HG02588 (cell line): ENCODE data around the gene GRM1.

Experiments used
- ATAC-seq: cut with Tn5 transposase; IDR thresholded peaks from one replicate; pipeline ENCODE4 v1.9.1; 2021; ENCODE audit warnings: mild to moderate bottlenecking, moderate library complexity; ENCODE audit not compliant: unreplicated experiment

Gene GRM1

DNA sequence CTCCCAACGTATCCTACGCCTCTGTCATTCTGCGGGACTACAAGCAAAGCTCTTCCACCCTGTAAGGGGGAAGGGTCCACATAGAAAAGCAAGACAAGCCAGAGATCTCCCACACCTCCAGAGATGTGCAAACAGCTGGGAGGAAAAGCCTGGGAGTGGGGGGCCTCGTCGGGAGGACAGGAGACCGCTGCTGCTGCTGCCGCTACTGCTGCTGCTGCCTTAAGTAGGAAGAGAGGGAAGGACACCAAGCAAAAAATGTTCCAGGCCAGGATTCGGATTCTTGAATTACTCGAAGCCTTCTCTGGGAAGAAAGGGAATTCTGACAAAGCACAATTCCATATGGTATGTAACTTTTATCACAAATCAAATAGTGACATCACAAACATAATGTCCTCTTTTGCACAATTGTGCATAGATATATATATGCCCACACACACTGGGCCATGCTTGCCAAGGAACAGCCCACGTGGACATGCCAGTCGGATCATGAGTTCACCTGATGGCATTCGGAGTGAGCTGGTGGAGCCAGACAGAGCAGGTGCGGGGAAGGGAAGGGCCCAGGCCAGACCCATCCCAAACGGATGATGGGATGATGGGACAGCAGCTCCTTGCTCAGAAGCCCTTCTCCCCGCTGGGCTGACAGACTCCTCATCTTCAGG, 406.0 kb downstream of the GRM1 start:
- no peak for ATAC-seq

DNA sequence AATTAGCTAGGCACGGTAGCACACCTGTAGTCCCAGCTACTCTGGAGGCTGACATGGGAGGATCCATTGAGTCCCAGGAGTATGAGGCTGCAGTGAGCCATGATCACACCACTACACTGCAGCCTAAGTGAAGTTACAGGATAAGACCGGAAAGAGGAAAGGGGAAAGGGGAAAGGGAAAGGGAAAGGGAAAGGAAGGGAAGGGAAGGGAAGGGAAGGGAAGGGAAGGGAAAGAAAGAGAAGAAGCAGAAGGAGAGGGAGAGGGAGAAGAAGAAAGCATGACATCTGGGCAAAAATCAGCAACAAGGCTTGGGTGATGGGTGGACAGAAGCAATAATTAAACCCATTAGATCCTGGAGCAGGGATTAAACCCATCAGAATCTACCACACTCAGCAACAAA, 413.0 kb downstream of the GRM1 start:
- ATAC-seq = no peak

DNA sequence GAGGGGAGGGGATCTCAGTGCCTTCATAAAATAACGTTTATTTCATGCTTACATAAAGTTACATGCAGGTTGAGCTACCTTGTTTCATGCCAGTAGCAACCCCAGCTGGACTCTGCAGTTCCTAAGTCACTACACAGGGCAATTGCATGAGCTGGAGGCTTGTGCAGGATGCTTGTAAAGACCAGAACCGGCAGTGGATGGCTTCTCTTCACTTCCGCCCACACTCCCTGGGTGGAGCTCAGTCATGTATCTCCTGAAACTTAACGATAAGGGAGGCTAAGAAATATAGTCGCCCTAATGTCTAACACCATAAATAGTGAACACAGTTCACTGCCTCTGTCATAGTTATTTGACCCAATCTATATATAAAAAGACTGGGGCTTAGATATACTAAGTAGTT, 415.3 kb downstream of the GRM1 start:
- no peak for ATAC-seq

DNA sequence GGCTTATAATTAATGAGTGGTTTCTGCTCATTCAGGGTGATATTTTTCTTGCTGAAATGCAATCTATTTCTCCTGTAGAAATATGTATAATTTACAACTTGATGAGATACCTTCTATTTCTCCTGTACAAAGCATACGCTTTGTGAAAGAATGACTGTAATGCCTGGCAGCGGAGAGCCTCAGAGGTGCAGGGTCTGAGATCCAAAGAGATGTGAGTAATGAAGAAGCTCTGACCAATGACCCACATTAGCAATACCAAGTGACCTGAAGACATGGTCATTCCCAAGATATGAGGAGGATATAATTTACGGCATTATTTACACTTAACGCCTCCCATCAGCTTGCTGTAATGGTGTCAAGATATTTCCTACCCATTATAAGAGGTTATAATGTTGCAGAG, 416.4 kb downstream of the GRM1 start:
- no peak for ATAC-seq

DNA sequence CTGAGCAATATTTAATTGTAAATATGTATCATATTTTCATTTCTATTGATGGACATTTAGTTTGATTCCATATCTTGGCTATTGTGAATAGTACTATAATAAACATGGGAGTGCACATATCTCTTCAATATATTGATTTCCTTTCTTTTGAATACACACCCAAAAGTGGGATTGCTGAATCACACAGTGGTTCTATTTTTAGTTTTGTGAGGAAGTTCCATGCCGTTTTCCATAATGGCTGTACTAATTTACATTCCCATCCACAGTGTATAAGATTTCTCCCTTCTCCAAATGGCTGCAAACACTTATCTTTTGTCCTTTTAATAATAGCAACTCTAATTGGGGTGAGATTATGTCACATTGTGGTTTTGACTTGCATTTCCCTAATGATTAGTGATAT, 428.0 kb downstream of the GRM1 start:
- ATAC-seq = no peak

DNA sequence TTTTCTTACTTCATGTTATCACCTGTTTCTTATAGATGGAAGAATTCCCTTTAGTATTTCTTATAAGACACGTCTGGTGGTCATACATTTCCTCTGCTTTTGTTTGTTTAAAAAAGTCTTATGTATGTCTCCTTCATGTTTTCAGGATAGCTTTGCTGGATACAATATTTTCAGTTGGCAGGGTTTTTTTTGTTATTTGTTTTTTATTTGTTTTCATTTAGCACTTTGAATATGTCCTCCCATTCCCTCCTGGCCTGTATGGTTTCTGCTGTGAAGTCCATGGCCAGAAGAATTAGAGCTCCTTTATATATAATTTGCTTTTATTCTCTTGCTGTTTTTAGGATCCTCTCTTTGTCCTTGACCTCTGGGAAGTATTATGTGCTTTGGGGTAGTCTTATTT, 432.1 kb downstream of the GRM1 start:
- ATAC-seq = no peak

DNA sequence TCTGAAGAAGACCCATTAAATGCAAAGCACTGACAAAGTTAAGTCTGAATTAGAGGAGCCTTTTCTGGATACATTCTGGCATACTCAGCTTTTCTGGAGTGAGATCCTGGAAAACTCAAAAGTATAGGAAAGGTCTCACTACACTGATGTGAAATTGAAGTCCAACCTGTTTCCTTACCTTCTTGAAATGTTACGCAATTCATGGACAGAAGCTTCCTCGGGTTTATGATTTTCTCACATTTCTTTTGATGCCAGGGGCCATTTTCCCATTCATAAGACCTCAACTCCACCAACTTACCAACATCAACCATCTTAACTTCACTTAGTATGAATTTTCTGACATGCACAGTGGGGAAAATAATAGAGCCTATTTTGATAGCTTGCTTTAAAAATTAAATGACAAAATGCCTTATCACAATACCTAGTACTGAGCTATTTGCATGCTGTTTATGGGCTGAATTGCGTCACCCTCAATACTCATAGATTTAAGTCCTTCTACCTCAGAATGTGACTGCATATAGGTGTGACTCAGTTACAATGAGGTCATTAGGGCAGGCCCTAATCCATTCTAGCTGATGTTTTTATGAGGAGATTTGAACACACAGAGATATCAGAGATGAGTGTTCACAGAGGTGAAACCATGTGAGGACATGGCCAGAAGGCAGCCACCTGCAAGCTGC, 441.4 kb downstream of the GRM1 start:
- no peak for ATAC-seq

DNA sequence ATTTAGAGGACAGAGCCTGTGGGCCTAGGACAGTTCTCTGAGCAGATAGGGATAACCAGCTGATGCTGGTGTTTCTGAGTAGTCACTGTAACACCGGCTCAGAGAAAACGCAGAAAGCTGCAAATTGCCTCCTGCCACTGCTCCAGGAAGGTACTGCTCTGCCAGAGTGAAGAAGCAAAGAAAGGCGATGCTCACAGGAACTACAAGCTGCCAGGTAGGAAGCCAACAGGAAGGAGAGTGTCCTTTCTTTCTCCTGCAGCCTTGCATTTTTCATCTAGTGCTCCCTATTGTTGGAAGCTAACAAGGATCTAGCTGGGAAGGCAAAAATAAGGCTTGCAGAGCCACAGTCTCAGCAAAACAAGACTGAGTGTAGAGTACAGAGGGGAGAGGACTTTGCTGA, 444.1 kb downstream of the GRM1 start:
- ATAC-seq = no peak

DNA sequence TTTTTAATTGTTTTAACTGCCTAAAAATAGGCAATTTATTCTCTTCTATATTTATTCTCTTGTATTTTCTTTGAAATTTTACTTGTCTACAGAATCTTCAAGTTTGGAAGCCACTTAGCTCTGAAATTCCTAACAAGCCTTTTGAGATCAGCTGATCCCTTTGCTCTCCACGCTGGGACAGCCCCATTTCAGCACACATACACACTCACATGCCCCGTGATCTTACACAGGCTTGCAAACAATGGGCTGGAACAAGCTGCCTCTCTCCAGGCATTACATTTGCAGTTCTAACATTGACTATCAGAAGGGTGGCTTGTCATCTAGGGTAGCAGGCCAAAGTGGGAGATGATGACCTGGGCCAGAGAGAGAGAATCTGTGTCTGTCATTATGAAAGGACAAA, 452.7 kb downstream of the GRM1 start:
- no peak for ATAC-seq

DNA sequence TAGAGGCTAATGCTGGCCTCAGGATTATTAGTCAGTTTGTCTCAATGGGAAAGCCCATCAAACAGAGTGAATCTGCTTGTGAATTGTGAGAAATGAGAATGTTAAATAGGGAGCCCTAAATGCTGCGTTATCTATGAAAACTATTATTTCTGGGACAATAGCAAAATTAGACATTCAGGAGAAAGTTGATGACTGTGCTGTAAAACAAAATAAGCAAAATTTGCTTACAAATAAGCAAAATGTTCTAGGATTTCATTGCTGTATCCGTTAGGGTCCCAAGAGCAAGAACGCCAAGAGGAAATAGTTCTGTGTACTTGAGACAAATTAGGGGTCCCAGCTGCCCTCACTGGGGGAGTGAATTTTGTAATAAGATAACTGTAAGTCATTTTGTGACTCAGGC, 455.5 kb downstream of the GRM1 start:
- ATAC-seq = no peak
